Left cardiac atrium (tissue), 4 donors: ENCODE measurements around the gene GMNN. TPM values are rescaled to one million over a fixed set of nuclear protein-coding genes. Genes with fewer than 3 reads are reported as not detected.
"Not testable (repeated sequence)": the region's sequence is repeated elsewhere in the genome, so short reads cannot be mapped to it uniquely, and the experiment has no call there.

Experiments used
- ATAC-seq, 2 donors: fragments of 200-7000 bp; cut with Tn5 transposase; one replicate each; pipeline ENCODE4 v1.9.1; 2020; ENCODE audit warnings: mild to moderate bottlenecking in 2 of 2, moderate library complexity in 2 of 2
- DNase-seq: peaks from one replicate; pipeline ENCODE4 v3.0.0-alpha.2; 2020
- intact Hi-C, 2 donors: fragments of 100-400 bp; cut with DNase I; formaldehyde crosslinking; loops; one replicate each; pipeline versions ENCODE4 v1.14.1 to v1.15.1; 2022 to 2023
- total RNA-seq, 2 donors: library from RNA; stranded (reverse); fragmentation: NEBNext Ultra II Directional; extraction: Animal tissue kit (Norgen Biotek cat#: 25700); gene quantifications; one replicate each; pipeline ENCODE4 v1.2.1, GENCODE V29; 2021
- donor health status: DM: no; HTN: yes; CAD: no.
- donor health status: DM: no; HTN: yes; CAD: no; lungs with severe emphysema.
- donor health status: DM: yes; HTN: yes; CAD: no.
- donor health status: Dilated cardiomyopathy.

The GMNN gene
- total RNA-seq, 2 donors from 2014 or later = 6.3 to 10.5 TPM

DNA sequence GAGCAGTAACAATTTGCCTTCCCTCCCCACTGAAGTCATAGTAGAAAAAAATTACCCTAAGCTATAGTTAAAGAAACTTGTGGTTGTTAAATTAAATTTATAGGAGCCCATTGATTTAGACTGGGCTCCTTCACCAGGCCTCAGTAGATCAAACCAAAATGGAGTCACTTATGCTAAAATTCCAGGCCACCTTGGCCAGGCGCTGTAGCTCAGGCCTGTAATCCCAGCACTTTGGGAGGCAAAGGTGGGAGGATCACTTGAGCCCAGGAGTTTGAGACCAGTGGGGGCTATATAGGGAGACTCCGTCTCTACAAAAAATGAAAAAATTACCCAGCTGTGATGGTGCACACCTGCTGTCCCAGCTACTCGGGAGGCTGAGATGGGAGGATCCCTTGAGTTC lies 15.0 kb upstream of the GMNN start:
- DNase-seq (no peak), ATAC-seq (no peak)
- intact Hi-C loops = loop anchor here in 1 of 2 donors (10.0 kb wide), 1 partner anchor 175 kb away; no protein-coding TSS in a partner anchor

GRCh38 chr6:24760210-24760609 lies 14.5 kb upstream of the GMNN start:
- ATAC-seq (no peak), DNase-seq (no peak)
- intact Hi-C loops = loop anchor here in 1 of 2 donors (10.0 kb wide), 1 partner anchor 175 kb away; no protein-coding TSS in a partner anchor

GRCh38 chr6:24761193-24761835 lies 13.4 kb upstream of the GMNN start:
- intact Hi-C loops = loop anchor here in 1 of 2 donors (10.0 kb wide), 1 partner anchor 177 kb away; no protein-coding TSS in a partner anchor
- DNase-seq (no peak), ATAC-seq (peak in 1 of 2 donors; percentile 38)

- intact Hi-C loops = loop anchor here in 1 of 2 donors (10.0 kb wide), 1 partner anchor 177 kb away; no protein-coding TSS in a partner anchor
- DNase-seq = no peak
Observed at GRCh38 chr6:24761851-24762250, 12.9 kb upstream of the GMNN start.

GRCh38 chr6:24763578-24763977 lies 11.2 kb upstream of the GMNN start:
- ATAC-seq (no peak), DNase-seq (no peak)
- intact Hi-C loops = loop anchor here in 1 of 2 donors (10.0 kb wide), 1 partner anchor 179 kb away; no protein-coding TSS in a partner anchor

More at GRCh38 chr6:24761851-24762250, 12.9 kb upstream of the GMNN start:
- no peak for ATAC-seq

DNA sequence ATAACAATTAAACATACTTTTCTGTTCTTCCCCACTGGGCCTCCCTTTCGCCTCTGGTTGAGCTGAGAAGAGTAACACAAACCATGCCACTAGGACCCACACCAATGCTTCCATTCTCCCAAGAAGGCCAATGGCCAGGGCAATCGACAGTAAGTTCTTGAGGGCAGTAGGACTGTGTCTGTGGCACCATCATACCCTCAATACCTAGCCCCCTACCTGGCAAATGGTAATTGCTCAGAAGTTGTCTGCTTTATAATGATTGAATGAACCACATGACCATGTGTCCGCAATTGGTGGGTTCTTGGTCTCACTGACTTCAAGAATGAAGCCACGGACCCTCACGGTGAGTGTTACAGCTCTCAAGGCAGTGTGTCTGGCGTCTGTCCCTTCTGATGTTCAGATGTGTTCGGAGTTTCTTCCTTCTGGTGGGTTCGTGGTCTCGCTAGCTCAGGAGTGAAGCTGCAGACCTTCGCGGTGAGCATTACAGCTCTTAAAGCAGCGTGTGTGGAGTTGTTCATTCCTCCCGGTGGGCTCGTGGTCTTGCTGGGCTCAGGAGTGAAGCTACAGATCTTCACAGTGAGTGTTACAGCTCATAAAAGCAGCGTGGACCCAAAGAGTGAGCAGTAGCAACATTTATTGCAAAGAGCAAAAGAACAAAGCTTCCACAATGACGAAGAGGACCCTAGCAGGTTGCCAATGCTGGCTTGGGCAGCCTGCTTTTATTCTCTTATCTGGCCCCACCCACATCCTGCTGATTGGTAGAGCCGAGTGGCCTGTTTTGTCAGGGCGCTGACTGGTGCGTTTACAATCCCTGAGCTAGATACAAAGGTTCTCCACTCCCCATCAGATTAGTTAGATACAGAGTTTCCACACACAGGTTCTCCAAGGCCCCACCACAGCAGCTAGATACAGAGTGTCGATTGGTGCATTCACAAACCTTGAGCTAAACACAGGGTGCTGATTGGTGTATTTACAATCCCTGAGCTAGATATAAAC lies 9.6 kb upstream of the GMNN start:
- DNase-seq, ATAC-seq: not testable (repeated sequence)
- intact Hi-C loops = loop anchor here (5.0 to 10.0 kb wide), 2 partner anchors 180 to 183 kb away; no protein-coding TSS in a partner anchor

DNA sequence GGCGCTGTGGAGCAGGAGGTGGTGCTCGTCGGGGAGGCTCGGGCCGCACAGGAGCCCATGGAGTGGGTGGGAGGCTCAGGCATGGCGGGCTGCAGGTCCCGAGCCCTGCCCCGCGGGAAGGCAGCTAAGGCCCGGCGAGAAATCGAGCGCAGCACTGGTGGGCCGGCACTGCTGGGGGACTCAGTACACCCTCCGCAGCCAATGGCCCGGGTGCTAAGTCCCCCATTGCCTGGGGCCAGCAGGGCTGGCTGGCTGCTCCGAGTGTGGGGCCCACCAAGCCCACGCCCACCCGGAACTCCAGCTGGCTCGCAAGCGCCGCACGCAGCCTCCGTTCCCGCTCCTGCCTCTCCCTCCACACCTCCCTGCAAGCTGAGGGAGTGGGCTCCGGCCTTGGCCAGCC lies 8.8 kb upstream of the GMNN start:
- intact Hi-C loops = loop anchor here (5.0 to 10.0 kb wide), 2 partner anchors 181 to 184 kb away; no protein-coding TSS in a partner anchor

DNA sequence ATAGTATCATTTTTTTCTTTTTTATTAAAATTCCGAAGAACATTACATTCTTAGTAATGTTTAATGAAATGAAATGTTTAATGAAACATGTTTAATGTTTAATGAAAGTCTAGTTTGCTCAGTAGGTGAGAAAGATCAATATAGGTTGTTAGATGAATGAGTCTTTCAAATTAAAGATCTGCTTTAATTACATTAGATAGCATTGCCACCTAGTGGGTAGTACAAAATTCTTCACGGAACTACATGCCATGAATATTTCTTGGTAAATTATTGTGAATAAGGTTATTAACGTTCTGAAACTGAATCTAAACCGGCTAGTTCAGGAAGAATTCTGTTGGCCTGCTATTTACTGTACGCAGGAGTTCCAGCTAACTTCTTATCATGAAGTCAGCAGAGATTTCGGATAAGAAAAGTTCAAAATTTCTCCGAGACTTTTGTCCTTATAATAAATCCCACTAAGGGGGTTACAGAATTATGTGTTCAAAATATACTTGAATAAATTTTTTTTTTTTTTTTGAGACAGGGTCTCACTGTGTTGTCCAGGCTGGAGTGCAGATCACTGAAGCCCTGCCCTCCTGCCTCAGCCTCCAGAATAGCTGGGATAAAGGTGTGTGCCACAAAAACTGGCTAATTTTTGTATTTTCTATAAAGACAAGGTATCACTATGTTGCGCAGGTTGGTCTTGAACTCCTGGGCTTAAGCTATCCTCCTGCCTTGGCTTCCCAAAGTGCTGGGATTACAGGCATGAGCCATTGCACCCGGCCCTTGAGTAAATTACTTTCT lies 7.9 kb upstream of the GMNN start:
- peak; percentile 41 to 51 for ATAC-seq
- no peak for DNase-seq
- intact Hi-C loops = loop anchor here (5.0 to 10.0 kb wide), 2 partner anchors 182 to 185 kb away; no protein-coding TSS in a partner anchor

More for the DNA sequence above, 8.8 kb upstream of the GMNN start:
- not testable (repeated sequence) for ATAC-seq, DNase-seq

GRCh38 chr6:24768361-24768760 lies 6.4 kb upstream of the GMNN start:
- intact Hi-C loops = loop anchor here (5.0 to 10.0 kb wide), 2 partner anchors 184 to 186 kb away; no protein-coding TSS in a partner anchor
- DNase-seq = no peak
- no peak for ATAC-seq

- ATAC-seq (no peak), DNase-seq (no peak)
- intact Hi-C loops = no loop called here
Observed at GRCh38 chr6:24775520-24776058, 852 bp downstream of the GMNN start.

GRCh38 chr6:24777227-24777626 lies 2.5 kb downstream of the GMNN start:
- DNase-seq (no peak), ATAC-seq (no peak)
- intact Hi-C loops = no loop called here

DNA sequence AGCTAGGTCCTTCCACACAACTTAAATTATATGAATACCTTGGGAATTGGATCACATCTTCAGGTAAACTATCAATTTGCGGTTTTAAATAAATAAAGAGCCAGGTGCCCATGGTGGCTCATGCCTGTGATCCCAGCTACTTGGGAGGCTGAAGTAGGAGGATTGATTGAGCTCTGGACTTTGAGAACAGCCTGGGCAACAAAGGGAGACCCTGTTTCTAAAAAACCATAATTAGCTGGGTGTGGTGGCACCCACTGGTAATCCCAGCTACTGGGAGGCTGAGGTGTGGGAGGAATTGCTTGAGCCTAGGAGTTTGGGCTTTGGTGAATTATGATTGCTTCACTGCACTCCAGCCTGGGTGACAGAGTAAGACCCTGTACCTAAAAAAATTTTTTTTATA lies 3.4 kb downstream of the GMNN start:
- ATAC-seq = no peak
- intact Hi-C loops = no loop called here
- DNase-seq = no peak

- intact Hi-C loops = no loop called here
- no peak for DNase-seq
- no peak for ATAC-seq
Observed at GRCh38 chr6:24778878-24779277, 4.1 kb downstream of the GMNN start.

- ATAC-seq (no peak), DNase-seq (no peak)
- intact Hi-C loops = no loop called here
Observed at GRCh38 chr6:24779416-24780016, 4.8 kb downstream of the GMNN start.

GRCh38 chr6:24780206-24780605 lies 5.5 kb downstream of the GMNN start:
- intact Hi-C loops = no loop called here
- no peak for DNase-seq

GRCh38 chr6:24788031-24788665 lies 13.4 kb downstream of the GMNN start:
- intact Hi-C loops = no loop called here
- DNase-seq (no peak), ATAC-seq (no peak)

More at GRCh38 chr6:24780206-24780605, 5.5 kb downstream of the GMNN start:
- ATAC-seq = no peak

DNA sequence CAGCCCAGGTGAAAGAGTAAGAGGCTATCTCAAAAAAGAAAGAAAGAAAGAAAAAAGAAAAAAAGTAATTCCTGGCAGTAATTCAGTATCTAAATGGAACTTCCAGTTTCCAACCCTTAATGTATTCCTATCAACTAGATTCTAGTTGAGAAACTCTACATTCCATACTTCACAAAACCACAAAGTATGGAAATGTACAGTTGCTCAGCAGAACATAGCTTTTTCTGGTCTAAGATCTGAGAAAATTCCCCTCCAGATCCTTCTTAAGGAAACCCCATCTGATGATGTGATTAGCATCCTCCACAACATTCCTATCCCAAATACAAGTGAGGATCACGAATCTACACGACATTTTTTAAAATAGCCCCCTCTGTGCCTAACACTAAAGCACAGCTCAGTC lies 20.4 kb downstream of the GMNN start:
- no peak for DNase-seq
- no peak for ATAC-seq
- intact Hi-C loops = no loop called here
